CD4-positive, alpha-beta T cell (primary cell): ENCODE measurements around the gene BCAT1. TPM values are rescaled to one million over a fixed set of nuclear protein-coding genes. Genes with fewer than 3 reads are reported as not detected.

Experiments
- ATAC-seq: fragments of 200-7000 bp; cut with Tn5 transposase; one replicate; pipeline ENCODE4 v1.10.0; 2022; ENCODE audit warnings: mild to moderate bottlenecking; ENCODE audit not compliant: poor library complexity
- CTCF ChIA-PET: fragments of 350-600 bp; sonication (Branson Sonifier 250); formaldehyde crosslinking; loops from one replicate; lab custom pipeline; 2021; ENCODE audit warnings: antibody characterized with exemption, inconsistent platforms; lab: Charles Lee
- POLR2A ChIA-PET: fragments of 350-600 bp; sonication (Branson Sonifier 250); formaldehyde crosslinking; loops from one replicate; lab custom pipeline; 2021; ENCODE audit warnings: antibody characterized with exemption, inconsistent platforms; lab: Charles Lee
- DNase-seq, 14 experiments: peaks; one replicate each; pipeline ENCODE4 v3.0.0-alpha.2; 2013 to 2020; ENCODE audit warnings: mixed read lengths in 2 of 14
- H3K27ac ChIP-seq, 2 donors: one replicate each; pipeline versions ENCODE4 v1.5.1 to v1.7.0; 2013; ENCODE audit warnings: low read length in 2 of 2, low read depth in 1 of 2, mild to moderate bottlenecking in 1 of 2
- H3K27me3 ChIP-seq, 2 experiments: 1 replicate in 1 of 2; 2 replicates in 1 of 2; pipeline versions ENCODE4 v1.6.1 to v1.7.0; 2013; ENCODE audit warnings: low read length in 2 of 2, control low read depth in 1 of 2, mild to moderate bottlenecking in 1 of 2, moderate library complexity in 1 of 2; ENCODE audit not compliant: insufficient read depth in 2 of 2, control insufficient read depth in 1 of 2
- H3K36me3 ChIP-seq: one replicate; pipeline ENCODE4 v1.6.1; 2013; ENCODE audit warnings: low read length, control low read depth; ENCODE audit not compliant: insufficient read depth
- H3K4me1 ChIP-seq: one replicate; pipeline ENCODE4 v1.6.1; 2013; ENCODE audit warnings: low read length, control low read depth; ENCODE audit not compliant: insufficient read depth
- H3K4me3 ChIP-seq: one replicate; pipeline ENCODE4 v1.5.1; 2013; ENCODE audit warnings: mild to moderate bottlenecking, low read length, moderate library complexity
- H3K9me3 ChIP-seq, 2 experiments: 1 replicate in 1 of 2; 2 replicates in 1 of 2; pipeline versions ENCODE4 v1.6.1 to v1.7.0; 2013; ENCODE audit warnings: low read length in 2 of 2, mild to moderate bottlenecking in 2 of 2, control low read depth in 1 of 2, moderate library complexity in 1 of 2; ENCODE audit not compliant: control insufficient read depth in 1 of 2, insufficient read depth in 1 of 2
- H3K27ac Mint-ChIP-seq: one replicate; pipeline ENCODE4 v1.8.0; 2020; ENCODE audit warnings: mixed read lengths
- H3K27me3 Mint-ChIP-seq: one replicate; pipeline ENCODE4 v1.8.0; 2021; ENCODE audit warnings: mixed read lengths
- H3K36me3 Mint-ChIP-seq: one replicate; pipeline ENCODE4 v1.8.0; 2021; ENCODE audit warnings: low read depth, mixed read lengths
- H3K4me1 Mint-ChIP-seq: one replicate; pipeline ENCODE4 v1.8.0; 2021; ENCODE audit warnings: low read depth, mixed read lengths
- H3K4me3 Mint-ChIP-seq: one replicate; pipeline ENCODE4 v1.8.0; 2020; ENCODE audit warnings: mild to moderate bottlenecking, mixed read lengths
- H3K9me3 Mint-ChIP-seq: one replicate; pipeline ENCODE4 v1.8.0; 2020; ENCODE audit warnings: mixed read lengths
- intact Hi-C, 2 experiments: fragments of 100-400 bp; cut with DNase I in 1 of 2; cut with micrococcal nuclease in 1 of 2; formaldehyde crosslinking; loops; one replicate each; pipeline versions ENCODE4 v1.15.1 to v1.9.0; 2023 to 2025; cut with DNase I, micrococcal nuclease
- total RNA-seq, 174 experiments: library from RNA in 2 of 174; stranded (reverse) in 2 of 174; gene quantifications; one replicate each; pipeline ENCODE4 v1.2.3 and lab custom pipeline; 2021 to 2026
- TF ChIP-seq, protein P1 (sequence below): fragments of 200-600 bp; IDR thresholded peaks from one replicate; pipeline ENCODE4 v1.8.0; 2022; ENCODE audit warnings: antibody characterized with exemption, mild to moderate bottlenecking

The BCAT1 gene
- total RNA-seq, 2 experiments from 2014 or later = 0.34 to 0.91 TPM

DNA sequence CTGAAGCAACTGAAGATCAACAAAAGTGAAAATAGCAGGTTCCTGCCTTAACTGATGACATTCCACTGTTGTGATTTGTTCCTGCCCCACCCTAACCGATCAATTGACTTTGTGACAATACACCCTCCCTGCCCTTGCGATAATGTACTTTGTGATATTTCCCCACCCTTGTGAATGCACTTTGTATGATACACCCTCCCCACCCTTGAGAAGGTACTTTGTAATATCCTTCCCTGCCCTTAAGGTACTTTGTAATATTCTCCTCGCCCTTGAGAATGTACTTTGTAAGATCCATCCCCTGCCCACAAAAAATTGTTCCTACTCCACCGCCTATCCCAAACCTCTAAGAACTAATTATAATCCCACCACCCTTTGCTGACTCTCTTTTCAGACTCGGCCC is 41.4 kb downstream of the BCAT1 start:
- ChIA-PET POLR2A (no interaction called here), CTCF (no interaction called here)
- Histone ChIP-seq H3K9me3 (no peaks in the 10 kb centered on the region), H3K27me3 (peaks cover 6 to 19% of the 10 kb centered on the region in 2 experiments), H3K4me3 (no peak overlapping the region), H3K36me3 (no peaks in the 10 kb centered on the region), H3K27ac (no peak overlapping the region), H3K4me1 (peaks cover 10% of the 10 kb centered on the region)
- peaks cover 9% of the 10 kb centered on the region for H3K4me1 Mint-ChIP-seq
- DNase-seq (no peak), ATAC-seq (no peak)
- no peaks in the 10 kb centered on the region for H3K36me3 Mint-ChIP-seq
- H3K4me3 Mint-ChIP-seq = no peak overlapping the region
- intact Hi-C loops = no loop called here
- no peaks in the 10 kb centered on the region for H3K9me3 Mint-ChIP-seq
- TF ChIP-seq, protein P1, sequence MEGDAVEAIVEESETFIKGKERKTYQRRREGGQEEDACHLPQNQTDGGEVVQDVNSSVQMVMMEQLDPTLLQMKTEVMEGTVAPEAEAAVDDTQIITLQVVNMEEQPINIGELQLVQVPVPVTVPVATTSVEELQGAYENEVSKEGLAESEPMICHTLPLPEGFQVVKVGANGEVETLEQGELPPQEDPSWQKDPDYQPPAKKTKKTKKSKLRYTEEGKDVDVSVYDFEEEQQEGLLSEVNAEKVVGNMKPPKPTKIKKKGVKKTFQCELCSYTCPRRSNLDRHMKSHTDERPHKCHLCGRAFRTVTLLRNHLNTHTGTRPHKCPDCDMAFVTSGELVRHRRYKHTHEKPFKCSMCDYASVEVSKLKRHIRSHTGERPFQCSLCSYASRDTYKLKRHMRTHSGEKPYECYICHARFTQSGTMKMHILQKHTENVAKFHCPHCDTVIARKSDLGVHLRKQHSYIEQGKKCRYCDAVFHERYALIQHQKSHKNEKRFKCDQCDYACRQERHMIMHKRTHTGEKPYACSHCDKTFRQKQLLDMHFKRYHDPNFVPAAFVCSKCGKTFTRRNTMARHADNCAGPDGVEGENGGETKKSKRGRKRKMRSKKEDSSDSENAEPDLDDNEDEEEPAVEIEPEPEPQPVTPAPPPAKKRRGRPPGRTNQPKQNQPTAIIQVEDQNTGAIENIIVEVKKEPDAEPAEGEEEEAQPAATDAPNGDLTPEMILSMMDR = no peak
- peaks cover 9% of the 10 kb centered on the region for H3K27me3 Mint-ChIP-seq
- H3K27ac Mint-ChIP-seq = no peak overlapping the region

DNA sequence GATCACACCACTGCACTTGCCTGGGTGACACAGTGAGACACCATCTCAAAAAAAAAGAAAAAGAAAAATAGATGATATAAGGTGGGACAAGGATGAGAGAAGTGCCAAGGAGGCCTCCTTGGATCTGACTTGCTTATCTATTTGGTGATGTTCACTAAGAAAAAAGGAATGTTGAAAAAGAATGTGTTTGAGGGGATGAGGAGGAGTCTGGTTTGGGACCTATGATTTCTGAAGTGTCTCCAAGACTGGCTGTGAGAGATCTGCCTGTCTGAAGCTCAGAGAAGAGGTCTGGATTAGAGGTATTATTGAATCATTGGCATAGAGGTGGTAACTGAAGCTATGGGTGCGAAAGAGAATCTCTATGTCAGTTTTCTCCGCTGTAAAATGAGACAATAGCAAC is 42.8 kb downstream of the BCAT1 start:
- POLR2A ChIA-PET = no interaction called here
- Mint-ChIP-seq H3K27me3 (peaks cover 20% of the 10 kb centered on the region), H3K27ac (no peak overlapping the region), H3K36me3 (no peaks in the 10 kb centered on the region), H3K4me3 (no peak overlapping the region), H3K9me3 (no peaks in the 10 kb centered on the region), H3K4me1 (peaks cover 15% of the 10 kb centered on the region)
- Histone ChIP-seq H3K9me3 (no peaks in the 10 kb centered on the region), H3K36me3 (no peaks in the 10 kb centered on the region), H3K4me3 (no peak overlapping the region), H3K27ac (no peak overlapping the region), H3K27me3 (peaks cover 13 to 29% of the 10 kb centered on the region in 2 experiments), H3K4me1 (peaks cover 12% of the 10 kb centered on the region)
- TF ChIP-seq, protein P1 = no peak
- ATAC-seq (no peak), DNase-seq (no peak)
- CTCF ChIA-PET = no interaction called here
- intact Hi-C loops = no loop called here

DNA sequence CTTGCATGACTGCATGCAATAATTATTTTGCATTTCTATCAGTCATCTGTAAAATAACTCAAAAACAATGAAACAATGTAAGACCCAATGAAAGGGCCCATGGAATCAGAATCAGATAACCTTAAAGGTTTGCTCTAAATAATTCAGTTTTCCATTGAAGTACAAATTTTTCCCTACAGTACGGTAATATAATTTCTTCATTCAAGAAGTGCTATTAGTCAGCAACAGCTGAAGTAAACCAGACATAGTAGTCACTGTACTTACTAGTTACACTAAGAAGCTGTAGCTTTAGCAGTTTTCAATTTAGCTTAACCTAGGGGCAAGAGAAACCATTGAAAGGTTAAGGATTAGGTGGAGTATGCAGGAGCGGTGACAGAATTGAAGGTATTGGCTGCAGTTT is 43.5 kb downstream of the BCAT1 start:
- peaks cover 24% of the 10 kb centered on the region for H3K27me3 Mint-ChIP-seq
- intact Hi-C loops = no loop called here
- DNase-seq (no peak), ATAC-seq (no peak)
- H3K9me3 Mint-ChIP-seq = no peaks in the 10 kb centered on the region
- TF ChIP-seq, protein P1 = no peak
- ChIA-PET POLR2A (no interaction called here), CTCF (no interaction called here)
- no peaks in the 10 kb centered on the region for H3K36me3 Mint-ChIP-seq
- peaks cover 12% of the 10 kb centered on the region for H3K4me1 ChIP-seq
- H3K36me3 ChIP-seq = no peaks in the 10 kb centered on the region
- no peak overlapping the region for H3K27ac ChIP-seq
- H3K9me3 ChIP-seq = no peaks in the 10 kb centered on the region
- peaks cover 19% of the 10 kb centered on the region for H3K4me1 Mint-ChIP-seq
- H3K4me3 ChIP-seq = no peak overlapping the region
- H3K27ac Mint-ChIP-seq = no peak overlapping the region
- peaks cover 13 to 29% of the 10 kb centered on the region in 2 experiments for H3K27me3 ChIP-seq
- no peak overlapping the region for H3K4me3 Mint-ChIP-seq
